HG02885 (cell line): ENCODE data around the gene GALNT11.
"Not testable (repeated sequence)": the region's sequence is repeated elsewhere in the genome, so short reads cannot be mapped to it uniquely, and the experiment has no call there.

Experiments
- ATAC-seq: cut with Tn5 transposase; IDR thresholded peaks from one replicate; pipeline ENCODE4 v1.9.1; 2021; ENCODE audit warnings: mild to moderate bottlenecking; ENCODE audit not compliant: unreplicated experiment, poor library complexity

Gene GALNT11

DNA sequence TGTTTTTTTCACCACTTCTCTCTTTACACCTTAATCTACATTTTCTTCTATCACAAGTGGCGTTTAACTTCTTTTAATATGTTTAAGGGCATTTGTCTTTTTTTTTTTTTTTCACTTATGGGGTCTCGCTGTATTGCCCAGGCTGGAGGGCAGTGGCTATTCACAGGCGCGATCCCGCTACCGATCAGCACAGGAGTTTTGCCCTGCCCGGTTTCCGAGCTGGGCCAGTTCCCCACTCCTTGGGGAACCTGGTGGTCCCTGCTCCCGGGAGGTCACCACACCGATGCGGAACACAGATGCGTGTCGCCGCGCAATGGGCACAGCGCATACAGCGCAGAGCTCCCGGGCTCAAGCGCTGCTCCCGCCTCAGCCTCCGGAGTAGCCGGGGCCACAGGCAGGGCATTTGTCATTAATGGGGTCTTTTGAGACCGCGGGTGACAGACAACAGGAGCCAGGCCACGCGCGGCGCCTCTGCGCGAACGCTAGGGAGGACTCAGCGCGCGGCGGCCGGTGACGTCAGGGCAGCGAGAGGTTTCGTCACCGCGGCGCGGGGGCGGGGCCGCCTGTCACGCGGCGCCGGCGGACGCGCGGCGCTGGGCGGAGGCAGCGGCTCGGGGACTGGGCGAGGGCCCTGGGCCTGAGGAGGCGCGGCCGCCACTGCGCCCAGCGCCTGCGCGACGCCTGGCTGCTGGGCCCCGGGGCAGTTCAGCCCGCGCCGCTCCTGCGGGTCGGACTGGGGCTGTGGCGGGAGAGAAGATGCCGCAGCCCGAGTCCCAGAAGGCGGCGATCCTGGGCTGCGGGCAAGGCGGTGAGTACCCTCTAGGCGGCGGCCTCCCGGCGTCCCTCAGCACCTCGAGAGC, at the start of gene GALNT11:
Gene GALNT11 (plus strand): TSS at position 598 of the 860 bp plus-strand sequence. CDS start 68,554 bp downstream, outside the sequence.
- peak; percentile 97 for ATAC-seq

DNA sequence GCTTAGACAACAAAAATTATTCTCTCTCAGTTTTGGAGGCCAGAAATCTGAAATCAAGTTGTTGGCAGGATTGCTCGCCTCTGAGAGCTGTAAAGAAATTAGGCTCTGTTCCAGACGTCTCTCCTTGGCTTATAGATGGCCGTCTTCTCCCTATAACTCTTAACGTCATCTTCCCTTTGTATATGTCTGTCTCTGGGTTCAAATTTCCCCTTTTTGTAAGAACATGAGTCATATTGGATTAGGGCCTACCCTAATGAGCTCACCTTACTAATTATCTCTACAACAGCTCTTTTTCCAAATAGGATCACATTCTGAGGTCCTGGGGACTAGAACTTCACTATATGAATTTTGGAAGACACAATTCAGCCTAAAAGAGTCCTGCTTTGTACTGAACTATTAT, 46.9 kb upstream of the GALNT11 start:
- ATAC-seq, result no peak

DNA sequence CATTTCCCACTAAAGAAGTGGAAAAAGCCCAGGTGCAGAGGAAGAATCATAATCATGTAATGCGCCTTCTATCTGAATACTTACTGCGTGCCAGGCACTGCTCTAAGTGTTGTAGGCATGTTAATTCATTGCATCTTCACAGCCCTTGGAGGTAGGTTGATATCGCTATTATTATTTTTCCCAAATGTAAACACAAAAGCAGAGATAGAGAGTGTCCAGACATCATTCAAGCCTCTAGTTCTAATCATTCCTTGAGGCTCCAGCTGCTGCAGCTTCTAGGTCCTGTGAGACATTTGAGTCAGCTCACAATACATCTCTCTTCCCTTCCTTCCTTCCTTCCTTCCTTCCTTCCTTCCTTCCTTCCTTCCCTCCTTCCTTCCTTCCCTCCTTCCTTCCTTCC, 44.3 kb upstream of the GALNT11 start:
- ATAC-seq, result no peak

DNA sequence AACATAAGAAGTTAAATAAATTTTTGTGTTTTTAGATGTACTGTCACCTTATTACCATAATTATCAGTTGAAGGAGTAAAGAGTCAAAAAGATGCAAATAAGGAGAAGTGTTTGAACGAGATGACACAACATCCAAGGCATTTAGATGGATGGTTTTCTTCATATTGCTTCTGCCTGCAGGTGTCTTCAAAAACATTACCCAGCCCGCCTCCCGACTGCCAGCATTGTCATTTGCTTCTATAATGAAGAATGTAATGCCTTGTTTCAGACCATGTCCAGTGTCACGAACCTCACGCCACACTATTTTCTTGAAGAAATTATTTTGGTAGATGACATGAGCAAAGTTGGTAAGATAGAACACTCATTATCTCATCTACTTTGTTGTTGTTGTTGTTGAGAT, 42.7 kb upstream of the GALNT11 start:
- ATAC-seq, result no peak

DNA sequence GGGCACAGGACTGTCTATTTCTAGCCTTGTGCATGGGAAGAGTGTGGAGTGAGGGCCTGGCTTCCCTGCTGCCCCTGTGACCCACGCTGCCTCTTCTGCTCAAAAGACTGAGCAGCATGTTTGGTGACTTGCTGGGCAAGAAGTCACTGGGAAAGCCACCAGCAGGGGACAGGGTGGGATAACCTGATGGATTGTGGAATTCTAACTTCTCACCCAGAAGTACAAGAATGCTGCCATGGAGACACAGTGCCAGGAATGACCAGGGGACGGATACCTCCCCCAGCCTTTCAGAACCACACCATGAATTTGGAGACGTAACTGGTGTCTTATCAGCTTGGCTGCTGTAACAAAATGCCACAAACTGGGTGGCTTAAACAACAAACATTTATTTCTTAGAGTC, 40.9 kb upstream of the GALNT11 start:
- ATAC-seq, result no peak

DNA sequence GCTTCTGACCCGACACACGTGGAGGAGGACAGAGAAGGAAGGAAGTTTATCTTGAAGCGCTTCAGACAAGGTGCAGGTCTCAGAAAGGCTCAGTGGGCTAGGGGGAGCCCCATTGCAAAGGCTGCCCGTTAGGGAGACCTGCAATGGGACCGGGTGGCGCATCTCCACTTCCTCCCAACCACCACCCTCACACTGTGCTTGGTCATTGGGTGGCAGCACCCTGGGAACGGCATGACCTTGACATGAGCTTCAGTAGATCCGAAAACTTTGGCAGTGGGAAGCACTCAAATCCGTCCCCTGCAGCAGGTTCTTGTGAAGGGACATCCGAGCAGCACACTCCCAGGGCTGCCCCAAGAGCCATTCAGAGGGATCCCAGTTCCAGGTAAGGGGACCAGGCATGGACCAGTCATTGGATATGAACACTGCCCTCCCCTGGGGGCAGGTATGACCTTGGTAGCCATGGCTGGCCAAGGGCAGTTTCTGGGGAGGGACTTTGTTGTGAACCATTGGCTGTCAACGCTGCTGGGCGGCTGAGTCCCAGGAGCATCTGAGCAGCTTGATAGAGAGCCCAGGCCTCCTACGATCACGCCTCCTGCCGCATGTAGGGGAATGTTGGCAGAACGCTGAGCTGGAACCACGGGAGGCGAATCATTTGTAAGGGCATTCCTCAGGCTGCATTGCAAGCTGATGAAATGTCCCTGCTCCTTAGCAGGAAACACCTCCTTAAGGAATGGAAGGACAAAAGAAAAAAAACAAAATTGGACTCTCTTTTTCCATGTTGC, 37.5 kb upstream of the GALNT11 start:
- no peak for ATAC-seq

DNA sequence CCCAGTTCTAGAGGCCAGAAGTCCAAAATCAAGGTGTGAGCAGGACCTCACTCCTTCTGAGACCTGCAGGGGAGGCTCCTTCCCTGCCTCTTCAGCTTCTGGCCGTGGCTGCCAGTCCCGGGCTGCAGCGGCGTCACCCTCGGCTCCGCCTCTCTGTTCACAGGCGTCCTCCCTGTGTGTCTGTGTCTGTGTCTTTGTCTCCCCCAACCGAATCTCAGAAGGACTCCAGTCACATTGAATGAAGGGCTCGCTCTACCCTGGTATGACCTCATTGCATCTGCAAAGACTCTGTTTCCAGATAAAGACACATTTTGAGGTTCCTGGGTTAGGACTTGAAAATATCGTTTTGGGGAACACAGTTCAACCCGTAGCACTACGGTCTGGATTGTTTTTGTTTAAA, 33.1 kb upstream of the GALNT11 start:
- peak; percentile 60 for ATAC-seq

DNA sequence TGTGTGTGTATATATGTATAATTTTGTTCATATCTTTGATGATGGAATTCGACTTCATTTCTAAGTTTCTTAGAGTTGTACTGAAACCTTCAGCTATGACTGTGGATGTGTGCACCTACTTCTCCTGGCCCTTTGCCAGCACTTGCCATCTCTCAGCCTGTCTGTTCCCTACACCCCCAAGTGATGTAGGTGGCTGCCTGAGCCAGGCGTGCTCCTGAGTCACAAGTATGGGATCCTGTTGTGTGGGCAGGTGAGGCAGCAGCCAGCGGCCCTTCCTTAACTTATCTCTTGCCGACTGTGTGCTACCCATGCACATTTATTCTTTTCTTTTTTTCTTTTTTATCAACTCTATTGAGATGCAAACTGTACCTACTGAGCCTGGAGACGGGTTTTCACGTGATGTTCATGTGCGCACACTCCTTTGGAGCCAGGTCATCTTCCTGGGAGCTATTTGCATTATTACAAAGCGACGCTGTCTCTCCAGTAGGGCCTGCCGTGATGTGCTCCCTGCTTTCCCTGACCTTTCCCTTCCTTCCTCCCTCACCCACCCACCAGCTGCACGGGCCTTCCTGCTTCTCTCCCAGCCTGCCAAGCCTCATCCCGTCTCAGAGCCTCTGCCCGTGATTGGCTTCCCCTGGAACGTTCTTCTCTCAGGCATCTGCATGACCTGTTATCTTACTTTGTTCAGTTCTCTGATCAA, 31.3 kb upstream of the GALNT11 start:
- ATAC-seq, result no peak

DNA sequence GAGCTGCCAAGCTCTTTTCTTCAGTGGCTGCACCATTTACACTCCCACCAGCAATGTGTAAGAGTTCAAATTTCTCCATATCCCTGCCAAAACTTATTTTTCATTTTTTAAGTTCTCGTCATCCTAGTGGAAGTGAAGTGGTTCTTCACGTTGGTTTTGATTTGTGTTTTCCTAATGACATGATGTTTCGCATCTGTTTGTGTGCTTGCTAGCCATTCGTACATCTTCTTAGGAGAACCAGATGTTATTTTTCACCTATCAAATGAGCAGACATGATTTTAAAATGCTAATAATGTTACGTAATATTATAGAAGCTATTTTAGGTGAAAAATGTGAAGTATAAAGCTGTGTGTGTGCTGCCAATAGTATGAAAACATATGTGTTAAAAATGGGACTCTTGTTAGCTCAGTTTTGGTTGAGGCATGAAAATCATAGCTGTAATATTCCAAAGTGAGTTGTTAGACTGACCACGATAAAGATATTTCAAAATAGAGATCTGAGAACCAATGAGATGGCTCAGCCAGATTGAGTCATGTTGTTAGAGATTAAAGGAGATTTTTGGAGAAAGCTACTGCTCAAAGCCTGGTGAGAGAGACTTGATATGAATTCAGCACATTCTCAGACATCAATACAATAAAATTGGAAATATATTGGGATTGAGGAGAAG, 25.9 kb upstream of the GALNT11 start:
- ATAC-seq, result no peak

DNA sequence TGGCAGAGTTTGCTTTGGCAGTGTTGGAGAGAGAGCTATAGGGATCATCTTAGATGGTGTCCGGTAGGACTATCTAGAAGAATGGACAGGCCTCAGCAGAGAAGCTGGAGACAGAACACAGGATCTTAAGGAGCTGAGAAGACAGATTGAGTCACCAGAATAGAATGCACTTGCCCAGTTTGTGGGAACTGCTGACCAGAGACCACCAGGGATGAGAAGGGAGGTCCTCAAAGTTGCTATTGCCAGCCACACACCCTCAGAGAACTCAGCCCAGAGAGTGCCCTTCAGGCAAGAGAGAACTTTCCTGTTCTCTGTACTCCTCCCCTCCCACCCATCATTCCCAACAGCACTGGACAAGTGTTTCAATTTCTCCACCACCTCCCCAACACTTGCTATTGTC, 25.3 kb upstream of the GALNT11 start:
- ATAC-seq, result no peak

DNA sequence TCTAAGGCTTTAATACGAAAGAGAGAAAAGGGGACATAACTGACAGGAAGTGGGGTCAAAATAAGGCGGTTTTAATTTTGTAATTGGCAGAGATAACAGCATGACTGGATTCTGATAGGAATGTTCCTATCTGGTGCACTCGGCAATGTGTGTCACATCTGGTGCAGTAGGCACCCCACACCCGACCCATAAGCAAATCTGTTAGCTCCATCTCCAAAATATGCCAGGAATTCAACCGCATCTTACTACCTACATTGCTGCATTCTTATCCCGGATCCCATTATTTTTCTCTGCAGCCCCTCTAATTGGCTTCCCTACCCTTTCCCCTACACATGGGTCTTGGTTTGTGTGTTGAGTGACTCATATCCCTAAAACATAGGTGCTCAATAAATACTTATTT, 19.1 kb upstream of the GALNT11 start:
- no peak for ATAC-seq

DNA sequence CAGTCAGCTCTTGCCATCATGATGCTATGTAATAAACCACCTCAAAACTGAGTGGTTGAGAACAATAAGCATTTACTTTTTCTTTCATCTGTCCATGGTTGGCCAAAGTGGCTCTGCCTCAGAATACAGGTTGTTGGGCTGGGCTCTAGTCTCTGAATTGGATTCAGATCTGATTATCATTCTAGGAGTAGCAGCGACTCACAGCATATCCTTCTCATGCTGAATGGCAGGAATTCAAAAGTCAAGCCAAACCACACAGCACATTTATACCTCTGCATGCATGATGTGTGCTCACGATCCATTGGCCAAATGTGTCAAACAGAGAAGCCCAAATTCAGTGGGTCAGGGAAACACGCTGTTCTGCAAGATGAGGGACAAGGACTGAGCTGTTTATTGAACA, 13.6 kb upstream of the GALNT11 start:
- no peak for ATAC-seq

DNA sequence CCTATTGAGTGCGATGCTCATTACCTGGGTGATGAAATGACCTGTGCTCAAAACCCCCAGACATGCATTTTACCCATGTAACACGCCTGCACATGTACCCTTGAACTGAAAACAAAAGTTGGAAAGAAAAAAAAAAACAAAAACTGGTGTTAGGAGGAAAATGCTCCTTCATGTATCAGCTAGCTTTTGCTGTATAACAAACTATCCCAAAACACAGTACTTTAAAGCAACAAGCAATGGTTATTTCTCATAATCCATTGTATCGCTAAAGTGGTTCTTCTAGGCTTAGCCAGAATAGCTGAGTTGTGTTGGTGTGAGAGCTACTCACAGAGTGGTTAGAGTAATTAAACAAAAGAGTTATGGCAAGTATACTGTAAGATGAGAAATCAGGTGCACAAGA, 12.2 kb upstream of the GALNT11 start:
- ATAC-seq, result no peak

DNA sequence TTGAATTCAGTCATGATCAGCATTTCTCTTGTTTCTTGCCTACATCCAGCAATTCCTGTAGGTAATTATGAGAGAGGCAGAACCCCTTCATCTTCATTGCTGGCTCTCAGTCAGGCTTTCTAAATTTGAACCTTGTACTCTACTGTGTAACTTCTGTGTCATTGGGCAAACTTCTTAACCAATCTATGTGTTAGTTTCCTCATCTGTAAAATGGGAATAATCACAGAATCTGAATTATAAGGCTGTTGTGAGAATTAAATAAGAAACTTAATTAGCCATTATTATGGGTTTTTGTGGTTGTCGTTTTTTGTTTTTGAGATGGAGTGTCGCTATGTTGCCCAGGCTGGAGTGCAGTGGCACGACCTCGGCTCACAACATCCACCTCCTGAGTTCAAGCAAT, 11.5 kb upstream of the GALNT11 start:
- ATAC-seq, result no peak

DNA sequence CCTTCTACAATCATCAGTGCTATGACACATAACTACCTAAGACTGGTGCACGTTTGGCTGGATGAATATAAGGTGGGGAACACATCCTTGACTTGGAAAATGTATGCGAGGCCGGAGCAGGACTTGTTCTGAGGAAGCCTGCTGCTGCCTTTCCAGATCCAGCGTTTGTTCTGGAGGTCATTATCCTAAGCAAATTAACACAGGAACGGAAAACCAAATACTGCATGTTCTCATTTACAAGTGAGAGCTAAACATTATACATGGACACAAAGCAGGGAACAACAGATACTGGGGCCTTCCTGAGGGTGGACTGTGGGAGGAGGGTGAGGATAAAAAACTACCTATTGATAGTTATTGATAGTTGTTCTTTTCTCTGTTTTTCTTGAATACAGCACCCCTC, 10.8 kb upstream of the GALNT11 start:
- no peak for ATAC-seq

DNA sequence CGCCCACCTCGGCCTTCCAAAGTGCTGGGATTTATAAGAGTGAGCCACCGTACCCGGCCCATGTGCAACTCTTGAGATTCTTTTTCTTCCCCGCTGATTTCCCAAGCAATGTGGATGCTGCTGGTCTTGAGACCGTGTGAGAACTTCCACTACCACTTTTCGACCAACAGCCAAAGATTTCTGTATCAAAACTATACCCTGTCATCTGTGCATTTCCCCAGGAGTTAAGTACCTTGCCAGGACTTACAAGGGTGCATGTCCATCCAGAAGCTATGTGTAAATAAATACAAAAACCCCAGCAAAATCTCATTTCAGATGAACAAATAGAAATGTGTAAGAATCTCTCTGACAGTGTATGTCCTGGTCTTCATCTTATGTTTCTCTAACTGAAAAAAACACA, 9.9 kb upstream of the GALNT11 start:
- ATAC-seq, result no peak

DNA sequence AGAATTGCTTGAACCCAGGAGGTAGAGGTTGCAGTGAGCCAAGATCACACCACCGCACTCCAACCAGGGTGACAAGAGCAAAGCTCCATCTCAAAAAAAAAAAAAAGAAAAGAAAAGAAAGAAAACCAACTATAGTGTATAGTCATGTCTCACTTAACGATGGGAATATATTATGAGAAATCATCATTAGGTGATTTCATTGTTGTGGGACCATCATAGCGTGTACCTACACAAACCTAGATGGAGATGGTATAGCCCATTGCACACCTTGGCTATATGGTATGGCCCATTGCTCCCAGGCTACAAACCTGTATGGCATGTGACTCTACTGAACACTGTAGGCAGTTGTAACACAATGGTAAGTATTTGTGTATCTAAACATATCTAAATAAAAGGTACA, 8.5 kb upstream of the GALNT11 start:
- ATAC-seq, result no peak

DNA sequence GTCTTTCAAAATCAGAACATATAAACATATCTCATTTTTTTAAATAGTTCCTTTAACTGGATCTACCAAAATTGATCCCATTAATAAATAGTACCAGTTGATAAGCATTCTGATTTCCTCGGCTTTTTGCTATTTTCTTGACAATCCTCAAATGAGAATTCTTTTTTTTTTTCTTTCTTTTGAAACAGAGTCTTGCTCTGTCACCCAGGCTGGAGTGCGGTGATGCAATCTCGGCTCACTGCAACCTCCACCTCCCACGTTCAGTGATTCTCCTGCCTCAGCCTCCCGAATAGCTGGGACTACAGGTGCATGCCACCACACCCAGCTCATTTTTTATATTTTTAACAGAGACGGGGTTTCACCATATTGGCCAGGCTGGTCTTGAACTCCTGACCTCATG, 7.8 kb upstream of the GALNT11 start:
- ATAC-seq, result not testable (repeated sequence)

DNA sequence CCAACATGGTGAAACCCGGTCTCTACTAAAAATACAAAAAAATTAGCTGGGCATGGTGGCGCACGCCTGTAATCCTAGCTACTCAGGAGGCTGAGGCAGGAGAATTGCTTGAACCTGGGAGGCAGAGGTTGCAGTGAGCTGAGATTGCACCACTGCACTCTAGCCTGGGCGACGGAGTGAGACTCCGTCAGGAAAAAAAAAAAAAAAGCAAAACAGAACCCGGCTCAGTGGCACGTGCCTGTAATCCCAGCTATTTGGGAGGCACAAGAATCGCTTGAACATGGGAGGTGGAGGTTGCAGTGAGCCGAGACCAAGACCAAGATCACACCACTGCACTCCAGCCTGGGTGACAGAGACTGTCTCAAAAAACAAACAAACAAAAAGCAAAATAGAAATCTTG, 3.7 kb upstream of the GALNT11 start:
- not testable (repeated sequence) for ATAC-seq
